Osteoblast (primary cell): ENCODE results near the gene FBN2. TPM values are rescaled to one million over a fixed set of nuclear protein-coding genes. Genes with fewer than 3 reads are reported as not detected.
A peak's percentile ranks its signal among the peaks of the same experiment; 100 is the strongest.

Source experiments
- DNase-seq: peaks from one replicate; pipeline ENCODE4 v3.0.0; 2011; ENCODE audit warnings: low spot score, mixed read lengths; ENCODE audit not compliant: insufficient read length; ENCODE audit errors: missing footprints
- H2AFZ ChIP-seq: 2 replicates; pipeline ENCODE4 v1.6.0; 2011; ENCODE audit warnings: mild to moderate bottlenecking, low read length
- H3K27ac ChIP-seq: 2 replicates; pipeline ENCODE4 v1.5.1; 2011; ENCODE audit warnings: mild to moderate bottlenecking, low read depth, low read length, moderate library complexity
- H3K27me3 ChIP-seq: 2 replicates; pipeline ENCODE4 v1.6.0; 2012; ENCODE audit warnings: mild to moderate bottlenecking, control low read depth, inconsistent platforms, low read length, moderate library complexity; ENCODE audit not compliant: insufficient read depth
- H3K36me3 ChIP-seq: 2 replicates; pipeline ENCODE4 v1.5.1; 2011; ENCODE audit warnings: mild to moderate bottlenecking, low read length, control low read depth, moderate library complexity; ENCODE audit not compliant: insufficient read depth
- H3K4me1 ChIP-seq: 2 replicates; pipeline ENCODE4 v1.5.1; 2011; ENCODE audit warnings: mild to moderate bottlenecking, low read length, control low read depth, moderate library complexity; ENCODE audit not compliant: insufficient read depth
- H3K4me2 ChIP-seq: 2 replicates; pipeline ENCODE4 v1.6.0; 2011; ENCODE audit warnings: mild to moderate bottlenecking, low read length; ENCODE audit not compliant: insufficient read depth
- H3K4me3 ChIP-seq: fragments of 200-600 bp; sonication (generic); 3 replicates; pipeline ENCODE4 v1.5.1; 2012; ENCODE audit warnings: mild to moderate bottlenecking, low read length, inconsistent platforms; ENCODE audit not compliant: insufficient read depth
- H3K79me2 ChIP-seq: 2 replicates; pipeline ENCODE4 v1.6.0; 2012; ENCODE audit warnings: mild to moderate bottlenecking, low read length, control low read depth, inconsistent platforms; ENCODE audit not compliant: insufficient read depth
- H3K9me3 ChIP-seq: 2 replicates; pipeline ENCODE4 v1.5.1; 2011; ENCODE audit warnings: low read depth, low read length, control low read depth
- H4K20me1 ChIP-seq: 2 replicates; pipeline ENCODE4 v1.6.0; 2012; ENCODE audit warnings: mild to moderate bottlenecking, low read length, control low read depth; ENCODE audit not compliant: insufficient read depth
- total RNA-seq: library from RNA; depleted of rRNA; stranded (reverse); fragments of >200 nt; gene quantifications from 2 replicates; pipeline ENCODE4 v1.2.3, GENCODE V29; 2012
- TF ChIP-seq, protein P1 (sequence below): IDR thresholded peaks from 2 replicates; pipeline ENCODE4 v1.5.1; 2011; ENCODE audit warnings: mild to moderate bottlenecking, low read depth, low read length, moderate library complexity; ENCODE audit errors: extremely low read depth

The FBN2 gene
- total RNA-seq, 1 donor = 16.6 TPM

DNA sequence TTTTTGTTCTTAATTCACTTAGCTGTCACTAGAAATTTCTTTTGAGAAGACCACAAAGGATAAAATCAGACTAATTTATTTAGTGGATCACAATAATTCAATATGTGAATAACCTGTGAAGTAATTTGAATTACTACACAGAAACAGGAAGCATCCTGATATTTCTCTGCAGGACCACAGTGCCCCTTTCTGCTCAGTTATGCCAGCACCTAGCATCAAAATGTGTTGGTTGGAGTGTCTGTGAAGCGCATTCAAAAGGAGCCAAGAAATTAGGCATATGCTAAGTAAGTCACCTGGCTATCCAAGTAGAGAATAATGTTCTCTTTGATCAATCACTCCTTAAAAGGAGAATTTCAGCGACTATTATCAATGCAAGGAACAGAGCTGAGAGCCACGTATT, 267.0 kb downstream of the FBN2 start:
- Histone ChIP-seq H3K4me2 (no peak overlapping the region), H2AFZ (no peak overlapping the region), H3K27me3 (no peaks in the 10 kb centered on the region), H3K9me3 (no peaks in the 10 kb centered on the region), H3K27ac (no peak overlapping the region), H3K4me3 (no peak overlapping the region), H4K20me1 (no peaks in the 10 kb centered on the region), H3K79me2 (no peaks in the 10 kb centered on the region), H3K36me3 (no peaks in the 10 kb centered on the region), H3K4me1 (no peaks in the 10 kb centered on the region)
- no peak for DNase-seq
- TF ChIP-seq, protein P1, sequence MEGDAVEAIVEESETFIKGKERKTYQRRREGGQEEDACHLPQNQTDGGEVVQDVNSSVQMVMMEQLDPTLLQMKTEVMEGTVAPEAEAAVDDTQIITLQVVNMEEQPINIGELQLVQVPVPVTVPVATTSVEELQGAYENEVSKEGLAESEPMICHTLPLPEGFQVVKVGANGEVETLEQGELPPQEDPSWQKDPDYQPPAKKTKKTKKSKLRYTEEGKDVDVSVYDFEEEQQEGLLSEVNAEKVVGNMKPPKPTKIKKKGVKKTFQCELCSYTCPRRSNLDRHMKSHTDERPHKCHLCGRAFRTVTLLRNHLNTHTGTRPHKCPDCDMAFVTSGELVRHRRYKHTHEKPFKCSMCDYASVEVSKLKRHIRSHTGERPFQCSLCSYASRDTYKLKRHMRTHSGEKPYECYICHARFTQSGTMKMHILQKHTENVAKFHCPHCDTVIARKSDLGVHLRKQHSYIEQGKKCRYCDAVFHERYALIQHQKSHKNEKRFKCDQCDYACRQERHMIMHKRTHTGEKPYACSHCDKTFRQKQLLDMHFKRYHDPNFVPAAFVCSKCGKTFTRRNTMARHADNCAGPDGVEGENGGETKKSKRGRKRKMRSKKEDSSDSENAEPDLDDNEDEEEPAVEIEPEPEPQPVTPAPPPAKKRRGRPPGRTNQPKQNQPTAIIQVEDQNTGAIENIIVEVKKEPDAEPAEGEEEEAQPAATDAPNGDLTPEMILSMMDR = no peak

DNA sequence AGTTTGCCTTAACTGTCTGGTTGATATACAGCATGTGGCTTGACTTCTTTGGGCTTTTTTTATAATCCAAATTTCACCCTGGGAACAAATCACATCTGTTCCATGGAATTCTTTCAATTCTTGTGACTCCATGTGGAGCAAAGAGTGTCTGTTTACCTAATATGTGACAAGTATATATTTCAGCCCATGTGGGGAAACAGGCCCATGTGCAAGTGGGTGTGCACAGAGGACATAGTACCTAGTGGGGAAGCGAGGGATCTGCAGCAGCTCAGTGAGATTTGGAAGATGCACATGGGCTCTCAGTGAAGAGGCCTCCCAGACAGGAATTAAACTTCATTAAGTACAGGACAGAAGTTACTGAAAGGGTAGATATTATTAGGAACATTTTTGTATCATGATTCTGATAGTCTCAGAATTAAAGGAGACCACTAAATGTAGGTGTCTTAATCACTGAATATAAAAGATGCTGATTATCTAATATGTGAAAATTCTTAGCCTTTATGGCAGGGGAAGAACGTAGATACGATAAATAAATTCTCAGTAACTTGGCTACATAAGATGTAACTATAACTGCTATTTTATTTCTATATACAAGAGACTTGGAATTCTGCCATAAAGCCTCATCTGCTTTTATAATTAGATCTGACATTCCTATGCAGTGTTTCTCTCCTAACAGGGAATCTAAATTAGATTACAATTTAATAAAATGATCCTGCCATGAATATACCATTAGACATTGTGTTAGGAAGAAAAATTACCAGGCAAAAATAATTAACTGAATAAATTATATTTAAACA, 273.3 kb downstream of the FBN2 start:
- H3K4me2 ChIP-seq = no peak overlapping the region
- no peak overlapping the region for H2AFZ ChIP-seq
- H3K9me3 ChIP-seq = no peaks in the 10 kb centered on the region
- no peak overlapping the region for H3K4me3 ChIP-seq
- no peaks in the 10 kb centered on the region for H3K4me1 ChIP-seq
- H3K79me2 ChIP-seq = no peaks in the 10 kb centered on the region
- no peaks in the 10 kb centered on the region for H3K27me3 ChIP-seq
- TF ChIP-seq, protein P1 = no peak
- H3K27ac ChIP-seq = no peak overlapping the region
- DNase-seq = no peak
- H4K20me1 ChIP-seq = no peaks in the 10 kb centered on the region
- H3K36me3 ChIP-seq = no peaks in the 10 kb centered on the region

DNA sequence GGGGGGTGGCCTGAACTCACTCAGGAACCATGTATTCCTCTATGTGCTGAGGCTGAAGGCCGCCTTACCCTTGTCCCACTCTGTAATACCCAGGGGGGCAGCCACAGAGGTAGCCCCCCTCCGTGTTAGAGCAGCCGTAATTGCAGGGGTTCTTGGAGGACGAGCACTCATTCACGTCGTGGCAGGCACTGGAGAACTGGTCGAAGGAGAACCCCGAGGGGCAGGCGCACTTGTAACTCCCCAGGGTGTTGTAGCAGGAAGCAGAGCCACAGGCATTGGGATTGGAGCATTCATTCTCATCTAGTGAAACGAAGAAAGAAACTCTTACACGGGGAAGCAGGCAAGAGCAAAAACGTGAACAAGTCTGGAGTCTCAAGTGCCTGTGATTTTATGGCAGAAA, 274.7 kb downstream of the FBN2 start:
- Histone ChIP-seq H3K27ac (no peak overlapping the region), H4K20me1 (no peaks in the 10 kb centered on the region), H3K79me2 (no peaks in the 10 kb centered on the region), H3K4me3 (no peak overlapping the region), H3K4me1 (no peaks in the 10 kb centered on the region), H3K36me3 (no peaks in the 10 kb centered on the region), H3K4me2 (peak overlapping the region; percentile 25), H3K9me3 (no peaks in the 10 kb centered on the region), H2AFZ (peak overlapping the region; percentile 61), H3K27me3 (no peaks in the 10 kb centered on the region)
- TF ChIP-seq, protein P1 = no peak
- no peak for DNase-seq

DNA sequence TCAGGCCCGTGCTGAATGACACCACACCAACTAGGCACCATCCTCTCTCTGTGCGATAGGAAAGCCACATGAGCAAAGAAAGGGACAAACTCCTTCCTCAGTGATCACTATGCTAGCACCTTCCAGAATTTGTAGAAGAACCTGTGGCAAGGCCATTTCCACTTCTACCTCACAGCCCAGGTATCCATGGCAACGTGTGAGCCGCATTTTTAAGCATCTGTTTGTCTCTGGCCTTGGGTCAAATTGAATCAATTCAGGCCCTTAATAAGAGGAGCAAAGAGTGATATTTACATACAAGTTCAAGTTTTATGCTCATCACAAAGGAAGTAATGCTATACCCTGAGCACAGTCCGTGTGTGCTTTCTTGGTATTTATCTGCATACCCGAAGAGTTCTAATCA, 275.1 kb downstream of the FBN2 start:
- no peaks in the 10 kb centered on the region for H3K4me1 ChIP-seq
- no peak overlapping the region for H3K4me3 ChIP-seq
- no peaks in the 10 kb centered on the region for H3K36me3 ChIP-seq
- DNase-seq = no peak
- no peak overlapping the region for H2AFZ ChIP-seq
- no peaks in the 10 kb centered on the region for H3K79me2 ChIP-seq
- H3K27me3 ChIP-seq = no peaks in the 10 kb centered on the region
- no peak overlapping the region for H3K4me2 ChIP-seq
- H4K20me1 ChIP-seq = no peaks in the 10 kb centered on the region
- TF ChIP-seq, protein P1 = no peak
- H3K9me3 ChIP-seq = no peaks in the 10 kb centered on the region
- H3K27ac ChIP-seq = no peak overlapping the region
